ENCODE data around the gene TRMT2A.

DNA sequence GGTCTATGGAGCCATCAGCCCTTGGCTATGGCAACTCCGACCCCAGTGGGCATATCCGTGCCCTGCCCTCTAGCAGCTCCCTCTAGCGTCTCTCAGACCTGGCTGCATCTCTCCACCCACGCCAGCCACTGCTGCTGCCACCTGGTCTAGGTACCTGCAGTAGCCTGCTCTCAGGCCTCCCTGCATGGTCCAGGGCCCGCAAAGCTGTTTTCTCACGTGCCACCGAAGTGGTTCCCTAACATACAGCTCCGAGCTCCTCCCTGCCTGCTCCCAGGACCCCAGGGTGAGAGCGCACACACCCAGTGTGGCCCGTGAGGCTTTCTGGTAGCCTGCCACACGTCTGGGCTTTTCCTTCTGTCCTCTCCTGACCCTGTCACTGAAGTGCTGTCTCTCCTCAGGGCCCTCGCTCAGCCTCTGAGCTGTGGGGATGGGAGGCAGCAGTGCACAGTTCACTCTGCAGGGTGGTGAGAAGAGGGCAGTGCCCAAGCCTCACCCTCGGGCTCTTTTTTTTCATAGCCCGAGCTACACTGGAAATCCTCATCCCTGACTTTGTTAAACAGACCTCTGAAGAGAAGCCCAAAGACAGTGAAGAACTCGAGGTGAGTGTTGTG is 22.7 kb downstream of the TRMT2A start:
- TF ChIP-seq, protein P1, sequence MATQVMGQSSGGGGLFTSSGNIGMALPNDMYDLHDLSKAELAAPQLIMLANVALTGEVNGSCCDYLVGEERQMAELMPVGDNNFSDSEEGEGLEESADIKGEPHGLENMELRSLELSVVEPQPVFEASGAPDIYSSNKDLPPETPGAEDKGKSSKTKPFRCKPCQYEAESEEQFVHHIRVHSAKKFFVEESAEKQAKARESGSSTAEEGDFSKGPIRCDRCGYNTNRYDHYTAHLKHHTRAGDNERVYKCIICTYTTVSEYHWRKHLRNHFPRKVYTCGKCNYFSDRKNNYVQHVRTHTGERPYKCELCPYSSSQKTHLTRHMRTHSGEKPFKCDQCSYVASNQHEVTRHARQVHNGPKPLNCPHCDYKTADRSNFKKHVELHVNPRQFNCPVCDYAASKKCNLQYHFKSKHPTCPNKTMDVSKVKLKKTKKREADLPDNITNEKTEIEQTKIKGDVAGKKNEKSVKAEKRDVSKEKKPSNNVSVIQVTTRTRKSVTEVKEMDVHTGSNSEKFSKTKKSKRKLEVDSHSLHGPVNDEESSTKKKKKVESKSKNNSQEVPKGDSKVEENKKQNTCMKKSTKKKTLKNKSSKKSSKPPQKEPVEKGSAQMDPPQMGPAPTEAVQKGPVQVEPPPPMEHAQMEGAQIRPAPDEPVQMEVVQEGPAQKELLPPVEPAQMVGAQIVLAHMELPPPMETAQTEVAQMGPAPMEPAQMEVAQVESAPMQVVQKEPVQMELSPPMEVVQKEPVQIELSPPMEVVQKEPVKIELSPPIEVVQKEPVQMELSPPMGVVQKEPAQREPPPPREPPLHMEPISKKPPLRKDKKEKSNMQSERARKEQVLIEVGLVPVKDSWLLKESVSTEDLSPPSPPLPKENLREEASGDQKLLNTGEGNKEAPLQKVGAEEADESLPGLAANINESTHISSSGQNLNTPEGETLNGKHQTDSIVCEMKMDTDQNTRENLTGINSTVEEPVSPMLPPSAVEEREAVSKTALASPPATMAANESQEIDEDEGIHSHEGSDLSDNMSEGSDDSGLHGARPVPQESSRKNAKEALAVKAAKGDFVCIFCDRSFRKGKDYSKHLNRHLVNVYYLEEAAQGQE (tag by site-specific recombination; IDR thresholded peaks at IDR 0.05), result no peak
- TF ChIP-seq SALL2 (tag by site-specific recombination; IDR thresholded peaks at IDR 0.05; ENCODE audit: borderline replicate concordance) (no peak), ZNF274 (IDR thresholded peaks at IDR 0.05; ENCODE audit: low read length) (no peak), ZNF274 (tag by site-specific recombination; IDR thresholded peaks at IDR 0.05; ENCODE audit: borderline replicate concordance) (no peak), ZNF558 (tag by site-specific recombination; IDR thresholded peaks at IDR 0.05) (no peak)
- TF ChIP-seq, protein P2, sequence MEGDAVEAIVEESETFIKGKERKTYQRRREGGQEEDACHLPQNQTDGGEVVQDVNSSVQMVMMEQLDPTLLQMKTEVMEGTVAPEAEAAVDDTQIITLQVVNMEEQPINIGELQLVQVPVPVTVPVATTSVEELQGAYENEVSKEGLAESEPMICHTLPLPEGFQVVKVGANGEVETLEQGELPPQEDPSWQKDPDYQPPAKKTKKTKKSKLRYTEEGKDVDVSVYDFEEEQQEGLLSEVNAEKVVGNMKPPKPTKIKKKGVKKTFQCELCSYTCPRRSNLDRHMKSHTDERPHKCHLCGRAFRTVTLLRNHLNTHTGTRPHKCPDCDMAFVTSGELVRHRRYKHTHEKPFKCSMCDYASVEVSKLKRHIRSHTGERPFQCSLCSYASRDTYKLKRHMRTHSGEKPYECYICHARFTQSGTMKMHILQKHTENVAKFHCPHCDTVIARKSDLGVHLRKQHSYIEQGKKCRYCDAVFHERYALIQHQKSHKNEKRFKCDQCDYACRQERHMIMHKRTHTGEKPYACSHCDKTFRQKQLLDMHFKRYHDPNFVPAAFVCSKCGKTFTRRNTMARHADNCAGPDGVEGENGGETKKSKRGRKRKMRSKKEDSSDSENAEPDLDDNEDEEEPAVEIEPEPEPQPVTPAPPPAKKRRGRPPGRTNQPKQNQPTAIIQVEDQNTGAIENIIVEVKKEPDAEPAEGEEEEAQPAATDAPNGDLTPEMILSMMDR (tag by site-specific recombination; IDR thresholded peaks at IDR 0.05), result no peak
- TF ChIP-seq, protein P3, sequence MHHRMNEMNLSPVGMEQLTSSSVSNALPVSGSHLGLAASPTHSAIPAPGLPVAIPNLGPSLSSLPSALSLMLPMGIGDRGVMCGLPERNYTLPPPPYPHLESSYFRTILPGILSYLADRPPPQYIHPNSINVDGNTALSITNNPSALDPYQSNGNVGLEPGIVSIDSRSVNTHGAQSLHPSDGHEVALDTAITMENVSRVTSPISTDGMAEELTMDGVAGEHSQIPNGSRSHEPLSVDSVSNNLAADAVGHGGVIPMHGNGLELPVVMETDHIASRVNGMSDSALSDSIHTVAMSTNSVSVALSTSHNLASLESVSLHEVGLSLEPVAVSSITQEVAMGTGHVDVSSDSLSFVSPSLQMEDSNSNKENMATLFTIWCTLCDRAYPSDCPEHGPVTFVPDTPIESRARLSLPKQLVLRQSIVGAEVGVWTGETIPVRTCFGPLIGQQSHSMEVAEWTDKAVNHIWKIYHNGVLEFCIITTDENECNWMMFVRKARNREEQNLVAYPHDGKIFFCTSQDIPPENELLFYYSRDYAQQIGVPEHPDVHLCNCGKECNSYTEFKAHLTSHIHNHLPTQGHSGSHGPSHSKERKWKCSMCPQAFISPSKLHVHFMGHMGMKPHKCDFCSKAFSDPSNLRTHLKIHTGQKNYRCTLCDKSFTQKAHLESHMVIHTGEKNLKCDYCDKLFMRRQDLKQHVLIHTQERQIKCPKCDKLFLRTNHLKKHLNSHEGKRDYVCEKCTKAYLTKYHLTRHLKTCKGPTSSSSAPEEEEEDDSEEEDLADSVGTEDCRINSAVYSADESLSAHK (tag by site-specific recombination; IDR thresholded peaks at IDR 0.05), result no peak

Measured in HEK293 (cell line).